Left ventricle myocardium superior (tissue), 1 donor: ENCODE results near the gene ACE. TPM values are rescaled to one million over a fixed set of nuclear protein-coding genes. Genes with fewer than 3 reads are reported as not detected.

Experiments
- ATAC-seq: fragments of 200-7000 bp; cut with Tn5 transposase; one replicate; pipeline ENCODE4 v1.9.1; 2020; ENCODE audit warnings: mild to moderate bottlenecking, moderate library complexity
- DNase-seq: peaks from one replicate; pipeline ENCODE4 v3.0.0-alpha.2; 2020
- intact Hi-C: fragments of 100-400 bp; cut with micrococcal nuclease; formaldehyde crosslinking; loops from one replicate; pipeline ENCODE4 v1.11.0; 2022
- total RNA-seq: library from RNA; stranded (reverse); fragmentation: NEBNext Ultra II Directional; extraction: Animal tissue kit (Norgen Biotek cat#: 25700); gene quantifications from one replicate; pipeline ENCODE4 v1.2.1, GENCODE V29; 2021
- donor health status: DM: no; HTN: yes; CAD: no; lungs with severe emphysema.

Gene ACE
- total RNA-seq, 1 donor from 2014 or later: 5.6 TPM

DNA sequence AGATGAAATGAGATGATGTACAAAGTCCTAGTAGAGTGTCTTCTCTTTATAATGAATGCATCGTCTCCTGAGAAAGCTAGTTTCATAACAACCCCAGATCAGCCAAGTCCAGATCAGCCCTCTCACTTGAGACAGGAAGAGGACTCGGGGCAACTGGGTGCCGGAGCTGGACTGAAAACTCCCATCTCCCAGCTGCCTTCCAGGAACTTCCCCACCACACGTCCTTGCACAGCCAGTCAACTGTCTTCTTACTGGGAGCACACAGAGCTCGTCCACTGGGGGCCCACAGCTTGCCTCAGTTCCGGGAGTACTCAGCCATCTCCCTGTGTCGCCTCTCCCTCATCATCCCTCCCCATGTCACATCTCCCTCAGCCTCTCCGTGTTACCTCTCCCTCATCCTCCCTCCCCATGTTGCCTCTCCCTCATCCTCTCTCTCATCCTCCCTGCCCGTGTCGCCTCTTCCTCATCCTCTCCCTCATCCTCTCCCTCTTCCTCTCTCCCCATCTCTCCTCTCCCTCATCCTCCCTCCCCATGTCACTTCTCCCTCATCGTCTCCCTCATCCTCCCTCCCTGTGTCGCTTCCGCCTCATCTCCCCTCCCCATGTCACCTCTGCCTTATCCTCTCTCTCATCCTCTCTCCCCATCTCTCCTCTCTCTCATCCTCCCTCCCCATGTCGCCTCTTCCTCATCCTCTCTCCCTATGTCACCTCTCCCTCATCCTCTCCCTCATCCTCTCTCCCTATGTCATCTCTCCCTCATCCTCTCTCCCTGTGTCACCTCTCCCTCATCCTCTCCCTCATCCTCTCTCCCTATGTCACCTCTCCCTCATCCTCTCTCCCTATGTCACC, 23.9 kb downstream of the ACE start:
- no peak for DNase-seq
- intact Hi-C loops: no loop called here
- ATAC-seq: no peak

GRCh38 chr17:63503341-63503705, 26.5 kb downstream of the ACE start:
- intact Hi-C loops: no loop called here
- ATAC-seq (no peak), DNase-seq (no peak)

GRCh38 chr17:63504261-63504660, 27.4 kb downstream of the ACE start:
- ATAC-seq: no peak
- DNase-seq: no peak
- intact Hi-C loops: no loop called here

DNA sequence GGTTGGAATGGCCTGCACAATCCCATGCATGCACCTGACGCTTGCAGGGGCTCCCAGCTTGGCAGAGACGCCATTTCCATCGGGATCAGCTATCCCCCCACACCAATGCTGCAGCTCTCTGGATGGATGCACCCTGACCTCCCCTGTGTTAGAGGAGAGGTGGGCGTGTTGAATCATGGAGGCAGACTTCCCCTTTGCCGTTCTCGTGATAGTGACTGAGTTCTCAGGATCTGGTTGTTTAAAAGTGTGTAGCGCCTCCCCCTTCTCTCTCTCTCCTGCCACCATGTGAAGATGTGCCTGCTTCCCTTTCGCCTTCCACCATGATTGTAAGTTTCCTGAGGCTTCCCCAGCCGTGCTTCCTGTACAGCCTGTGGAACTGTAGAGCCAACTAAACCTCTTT, 28.5 kb downstream of the ACE start:
- DNase-seq: no peak
- intact Hi-C loops: no loop called here
- no peak for ATAC-seq

- ATAC-seq (no peak), DNase-seq (no peak)
- intact Hi-C loops: no loop called here
Measured at GRCh38 chr17:63506627-63507026, 29.8 kb downstream of the ACE start.

DNA sequence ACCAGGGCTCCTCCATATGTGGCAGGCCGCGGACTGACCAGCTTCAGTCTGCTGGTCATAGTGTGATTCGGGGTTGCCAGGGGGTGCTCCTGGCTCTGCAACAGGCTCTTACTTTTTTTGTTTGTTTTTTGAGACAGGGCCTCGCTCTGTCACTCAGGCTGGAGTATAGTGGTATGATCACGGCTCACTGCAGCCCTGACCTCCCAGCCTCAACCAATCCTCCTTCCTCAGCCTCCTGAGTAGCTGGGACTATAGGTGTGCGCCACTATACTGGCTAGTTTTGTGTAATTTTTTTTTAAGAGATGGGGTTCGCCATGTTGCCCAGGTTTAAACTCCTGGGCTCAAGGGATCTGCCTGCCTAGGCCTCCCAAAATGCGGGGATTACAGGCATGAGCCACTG, 34.5 kb downstream of the ACE start:
- ATAC-seq: no peak
- intact Hi-C loops: no loop called here

DNA sequence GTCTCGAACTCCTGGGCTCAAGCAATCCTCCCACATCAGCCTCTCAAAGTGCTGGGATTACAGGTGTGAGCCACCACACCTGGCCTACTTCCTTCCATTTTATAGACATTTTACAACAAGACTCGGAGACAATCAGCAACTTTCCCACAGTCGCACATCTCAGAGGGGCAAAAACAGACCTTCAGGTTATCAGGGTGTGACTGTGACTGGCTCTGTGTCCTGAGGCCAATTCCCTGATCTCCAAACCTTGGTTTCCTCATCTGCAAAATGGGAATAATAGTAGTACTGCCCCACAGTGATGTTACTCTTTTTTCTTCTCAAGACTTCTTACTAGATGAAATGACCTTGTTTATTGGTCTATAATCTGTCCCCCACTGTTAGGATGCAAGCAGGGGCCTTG, 35.5 kb downstream of the ACE start:
- ATAC-seq (no peak), DNase-seq (no peak)
- intact Hi-C loops: no loop called here

More for the DNA sequence above, 34.5 kb downstream of the ACE start:
- no peak for DNase-seq

GRCh38 chr17:63512896-63513644, 36.2 kb downstream of the ACE start:
- no peak for DNase-seq
- intact Hi-C loops: no loop called here
- no peak for ATAC-seq

DNA sequence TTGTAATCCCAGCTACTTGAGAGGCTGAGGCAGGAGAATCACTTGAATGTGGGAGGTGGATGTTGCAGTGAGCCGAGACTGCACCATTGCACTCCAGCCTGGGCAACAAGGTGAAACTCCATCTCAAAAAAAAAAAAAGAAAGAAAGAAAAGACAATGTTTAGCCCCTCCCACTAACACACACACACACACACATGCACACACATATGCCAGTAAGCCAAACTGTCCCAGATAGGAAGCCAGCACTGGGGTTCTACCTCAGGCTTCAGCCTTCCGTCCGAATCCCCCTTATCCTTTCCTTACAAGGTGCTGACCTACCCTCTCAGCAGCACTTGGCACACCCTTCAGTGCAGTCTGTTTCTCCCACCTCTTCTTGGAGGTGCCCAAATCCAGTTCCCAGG, 37.6 kb downstream of the ACE start:
- intact Hi-C loops: no loop called here
- ATAC-seq: no peak
- DNase-seq: no peak

DNA sequence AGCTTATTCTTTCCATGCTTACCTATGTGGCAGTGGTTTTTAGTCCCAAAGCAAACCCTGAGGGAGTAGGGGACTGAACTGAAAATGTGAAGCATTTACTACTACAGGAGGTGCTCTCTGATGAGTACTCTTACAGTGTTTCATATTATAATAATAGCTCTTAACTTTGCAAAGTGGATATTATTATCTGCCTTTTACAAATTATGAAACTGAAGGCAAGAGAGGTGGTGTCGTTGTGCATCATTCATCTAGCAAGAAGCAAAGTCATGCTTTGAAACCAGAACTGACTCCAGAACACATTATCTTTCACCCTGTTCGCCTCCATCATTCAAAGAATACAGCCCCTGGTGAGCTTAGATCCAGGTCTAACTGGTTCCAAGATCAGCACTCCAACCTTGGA, 38.1 kb downstream of the ACE start:
- intact Hi-C loops: no loop called here
- ATAC-seq (no peak), DNase-seq (no peak)

DNA sequence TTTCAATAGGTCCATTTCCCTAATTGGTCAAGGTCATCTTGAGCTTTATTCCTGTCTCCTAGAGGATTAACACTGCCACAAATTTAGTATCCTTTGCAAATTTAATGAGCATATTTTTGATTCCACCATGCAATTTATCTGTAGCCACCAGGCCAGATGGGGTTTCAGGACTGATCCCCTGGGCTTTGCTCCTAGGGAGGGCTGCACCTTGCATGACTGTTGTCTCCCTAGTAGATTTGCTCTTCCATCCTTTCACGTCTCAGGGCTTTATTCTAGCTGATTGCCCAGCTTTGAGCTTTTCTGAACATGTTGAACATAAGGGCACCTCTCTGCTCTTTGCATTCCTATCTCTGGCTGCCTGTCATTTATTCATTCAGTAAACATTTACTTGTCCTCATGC, 38.6 kb downstream of the ACE start:
- intact Hi-C loops: no loop called here
- DNase-seq (no peak), ATAC-seq (no peak)

DNA sequence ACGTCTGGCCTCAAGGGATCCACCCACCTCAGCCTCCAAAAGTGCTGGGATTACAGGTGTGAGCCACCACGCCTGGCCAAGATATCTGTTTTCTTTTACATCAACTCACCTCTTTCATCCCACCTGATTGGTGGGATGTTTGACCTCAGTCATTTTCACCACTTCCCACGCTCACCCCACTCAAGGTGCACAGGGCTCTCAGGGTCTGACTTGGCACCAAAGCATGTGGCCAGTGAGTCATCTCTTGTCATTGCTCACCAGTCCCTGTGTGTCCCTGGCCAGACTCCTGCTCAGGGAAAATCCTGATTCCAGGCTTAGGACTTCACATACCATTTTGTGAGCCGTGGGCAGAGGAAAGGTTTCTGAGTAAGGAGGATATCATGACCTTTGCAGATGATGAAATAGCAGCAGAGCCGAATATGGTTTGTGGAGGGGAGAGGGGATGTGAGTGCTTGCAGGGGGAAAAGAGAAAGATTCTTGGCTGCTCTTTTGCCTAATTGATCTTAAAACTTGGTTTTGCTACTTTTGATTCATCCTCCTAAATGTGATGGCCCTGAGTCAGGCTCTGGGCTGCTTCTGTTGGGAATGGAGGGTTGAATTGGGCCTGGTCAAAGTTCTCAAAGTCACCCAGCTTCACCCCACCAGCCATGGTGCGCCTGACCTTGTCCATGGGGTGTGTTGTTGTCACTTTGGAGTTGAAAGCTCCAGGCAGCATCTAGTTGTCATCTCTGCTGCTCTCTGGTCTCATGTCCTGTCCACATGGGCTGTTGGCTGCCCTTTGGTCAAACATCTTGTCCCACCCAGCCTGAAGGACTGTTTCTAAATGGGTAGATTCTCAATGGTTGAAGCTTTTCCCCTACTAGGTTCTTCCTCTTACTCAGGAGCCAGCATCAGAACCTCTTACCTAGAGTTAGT, 40.3 kb downstream of the ACE start:
- ATAC-seq (no peak), DNase-seq (no peak)
- intact Hi-C loops: no loop called here

DNA sequence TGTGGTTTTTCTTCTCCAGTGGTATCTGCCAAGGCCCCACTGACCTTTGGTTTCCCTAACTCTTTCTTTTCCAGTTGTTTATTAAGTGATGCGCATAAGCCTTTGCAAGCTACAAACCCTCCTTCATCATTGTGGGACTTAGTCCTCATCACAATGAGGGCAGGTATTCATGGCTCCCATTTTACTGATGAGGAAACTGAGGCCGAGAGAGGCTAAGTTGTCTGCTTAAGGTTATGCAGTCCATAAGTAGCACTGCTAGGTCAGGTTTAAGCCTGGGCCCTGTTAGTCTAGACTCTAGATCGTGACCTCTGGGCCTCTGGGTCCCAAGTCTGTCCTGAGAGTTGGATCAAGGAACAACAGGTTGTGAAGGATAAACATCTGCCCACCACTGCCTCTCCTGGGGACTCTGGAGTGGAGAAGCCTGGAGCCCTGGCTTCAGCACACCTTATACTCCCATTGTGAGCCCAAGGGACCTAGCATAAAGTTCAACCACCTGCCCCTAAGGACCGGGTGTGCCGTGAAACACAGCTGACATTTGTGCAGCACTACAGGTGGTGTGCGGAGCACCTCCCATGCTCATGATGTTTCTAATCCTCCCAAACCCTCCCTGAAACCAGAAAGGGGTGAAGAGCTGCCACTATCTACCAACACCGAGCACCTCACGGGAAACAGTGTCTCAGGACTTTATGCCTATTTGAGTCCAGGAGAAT, 41.1 kb downstream of the ACE start:
- intact Hi-C loops: no loop called here
- DNase-seq: no peak
- ATAC-seq: no peak

DNA sequence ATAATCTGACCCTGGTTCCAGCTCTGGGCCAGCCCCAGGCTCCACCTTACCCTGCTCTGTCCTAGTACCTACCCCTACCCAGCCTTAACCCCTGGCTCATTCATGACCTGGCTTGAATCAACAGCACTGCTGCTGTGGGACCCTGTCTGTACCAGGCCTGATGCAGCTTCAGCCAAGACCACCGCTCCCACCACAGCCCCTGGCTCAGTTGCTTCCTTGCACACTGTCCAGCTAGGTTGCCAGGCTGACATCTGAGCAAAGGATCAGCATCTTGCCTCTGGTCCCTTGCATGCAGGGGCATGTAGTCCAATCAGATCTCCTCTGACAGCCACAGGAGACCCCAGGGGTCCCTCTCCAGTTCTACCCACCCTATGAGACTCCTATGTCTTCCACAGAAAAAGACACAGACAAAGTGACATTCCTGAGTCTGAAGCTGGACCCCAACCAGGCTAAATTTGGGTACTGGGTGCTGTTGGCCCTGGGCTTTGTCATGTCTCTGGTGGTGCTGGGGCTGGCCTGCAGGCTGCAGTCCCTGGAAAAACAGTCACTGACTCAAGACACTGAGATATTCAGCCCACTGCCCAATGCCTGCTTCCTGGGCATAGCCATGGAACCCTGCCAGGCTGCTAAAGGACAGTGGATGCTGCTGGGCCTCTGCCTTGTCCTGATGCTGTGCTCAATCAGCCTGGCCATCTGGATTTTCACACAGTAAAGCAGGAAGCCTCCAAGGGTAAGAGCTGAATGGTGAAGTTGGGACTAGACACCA, 42.4 kb downstream of the ACE start:
- DNase-seq: no peak
- no peak for ATAC-seq
- intact Hi-C loops: no loop called here

DNA sequence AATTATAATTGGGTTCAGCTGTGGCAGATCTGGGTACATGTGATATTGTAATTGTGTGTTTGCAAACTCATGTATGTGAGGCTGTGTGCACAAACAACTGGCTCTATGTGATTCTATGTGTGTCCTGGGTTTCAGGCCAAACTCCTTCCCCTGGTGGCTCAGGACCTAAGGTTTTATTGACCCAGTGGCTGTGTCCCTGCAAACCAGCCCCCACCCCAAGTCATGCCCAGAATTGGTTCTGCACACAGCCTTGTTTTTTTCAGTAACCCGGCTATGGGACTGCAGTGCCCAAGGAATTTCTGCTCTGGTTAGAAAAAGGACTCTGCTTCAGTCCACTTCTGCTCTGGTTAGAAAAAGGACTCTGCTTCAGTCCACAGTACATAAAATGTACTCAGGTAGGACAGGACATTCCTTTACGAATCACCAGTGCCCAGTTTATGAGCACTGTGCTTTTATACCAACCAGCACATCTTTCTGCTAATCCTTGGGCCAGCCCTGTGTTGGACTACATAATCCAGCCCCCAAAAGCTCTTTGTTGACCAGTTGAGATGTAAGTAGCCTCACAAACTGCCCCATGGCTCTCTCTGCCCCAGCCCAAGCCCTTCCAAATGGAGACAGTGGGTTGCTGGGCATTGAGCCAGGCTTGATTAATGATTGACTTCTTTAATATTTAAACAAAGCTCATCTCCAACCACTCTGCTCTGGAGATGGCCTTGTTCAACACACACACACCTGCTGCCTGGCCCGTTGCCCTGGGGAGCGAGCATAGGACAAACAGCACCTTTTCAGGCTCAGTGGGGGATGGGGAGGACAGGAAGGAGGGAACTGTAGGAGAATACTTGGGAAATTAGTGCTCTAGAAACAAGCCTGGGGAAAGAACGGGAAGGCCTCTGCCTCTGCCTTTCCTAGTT, 43.4 kb downstream of the ACE start:
- intact Hi-C loops: no loop called here
- ATAC-seq: no peak
- no peak for DNase-seq

GRCh38 chr17:63523253-63523855, 46.5 kb downstream of the ACE start, which contains the start of gene KCNH6:
Gene KCNH6 (plus strand): TSS chr17:63523358. CDS start chr17:63523414, 56 bp downstream.
- ATAC-seq: no peak
- intact Hi-C loops: no loop called here
- DNase-seq: no peak

DNA sequence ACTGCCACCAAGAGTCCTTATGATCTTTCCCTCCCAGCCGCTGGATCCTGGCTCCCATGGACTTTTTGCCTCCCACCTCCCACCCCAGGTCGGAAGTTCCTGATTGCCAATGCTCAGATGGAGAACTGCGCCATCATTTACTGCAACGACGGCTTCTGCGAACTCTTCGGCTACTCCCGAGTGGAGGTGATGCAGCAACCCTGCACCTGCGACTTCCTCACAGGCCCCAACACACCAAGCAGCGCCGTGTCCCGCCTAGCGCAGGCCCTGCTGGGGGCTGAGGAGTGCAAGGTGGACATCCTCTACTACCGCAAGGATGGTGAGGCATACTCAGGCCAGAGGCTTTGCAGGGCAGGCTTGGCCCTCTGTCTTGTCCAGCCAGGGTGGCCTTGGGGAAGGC, 47.2 kb downstream of the ACE start:
- DNase-seq (no peak), ATAC-seq (no peak)
- intact Hi-C loops: no loop called here
